Glomerular endothelial cell (primary cell): Measurements from ENCODE around the gene SLC7A7. TPM values are rescaled to one million over a fixed set of nuclear protein-coding genes. Genes with fewer than 3 reads are reported as not detected.

Source experiments
- total RNA-seq: library from RNA; depleted of rRNA; stranded (reverse); fragments of >200 nt; gene quantifications from 2 replicates; pipeline ENCODE4 v1.2.3, GENCODE V29; 2015

The SLC7A7 gene
- total RNA-seq, 1 donor from 2014 or later: 38.2 TPM

Other genes starting within 250 kb of the SLC7A7 start
- 455 and 554 TPM in 2 replicates for gene DAD1, start 226.2 kb downstream of the SLC7A7 start, total RNA-seq
- gene ABHD4, start 217.1 kb downstream of the SLC7A7 start, total RNA-seq: 24.8 and 34.4 TPM in 2 replicates
- gene OR6J1, start 171.1 kb downstream of the SLC7A7 start, total RNA-seq: not detected in 2 replicates
- gene OXA1L, start 48.7 kb downstream of the SLC7A7 start, total RNA-seq: 136 and 203 TPM in 2 replicates
- 97.6 and 305 TPM in 2 replicates for gene MRPL52, start 14.5 kb upstream of the SLC7A7 start, total RNA-seq
- gene MMP14, start 21.1 kb upstream of the SLC7A7 start, total RNA-seq: 630 and 804 TPM in 2 replicates
- 187 and 195 TPM in 2 replicates for gene LRP10, start 56.3 kb upstream of the SLC7A7 start, total RNA-seq
- gene REM2, start 67.8 kb upstream of the SLC7A7 start, total RNA-seq: not detected in 2 replicates
- 59.1 and 65.2 TPM in 2 replicates for gene RBM23, start 103.7 kb upstream of the SLC7A7 start, total RNA-seq
- 44.9 and 56.0 TPM in 2 replicates for gene PRMT5, start 113.9 kb upstream of the SLC7A7 start, total RNA-seq
- 25.4 and 38.7 TPM in 2 replicates for gene HAUS4, start 141.7 kb upstream of the SLC7A7 start, total RNA-seq
- gene AJUBA, start 167.1 kb upstream of the SLC7A7 start, total RNA-seq: 46.5 and 51.0 TPM in 2 replicates
- gene C14orf93, start 194.7 kb upstream of the SLC7A7 start, total RNA-seq: 5.6 and 6.6 TPM in 2 replicates
- 244 and 335 TPM in 2 replicates for gene PSMB5, start 219.5 kb upstream of the SLC7A7 start, total RNA-seq
- not detected in 2 replicates for gene PSMB11, start 226.8 kb upstream of the SLC7A7 start, total RNA-seq
- 8.9 and 11.9 TPM in 2 replicates for gene CDH24, start 242.1 kb upstream of the SLC7A7 start, total RNA-seq